B cell (primary cell): ENCODE measurements around the gene MPP2. TPM values are rescaled to one million over a fixed set of nuclear protein-coding genes. Genes with fewer than 3 reads are reported as not detected.

ENCODE experiments used
- ATAC-seq: fragments of 200-7000 bp; cut with Tn5 transposase; one replicate; pipeline ENCODE4 v1.10.0; 2021; ENCODE audit warnings: low read depth, mild to moderate bottlenecking, moderate number of reproducible peaks, moderate library complexity
- CTCF ChIA-PET: fragments of 350-600 bp; sonication (Branson Sonifier 250); formaldehyde crosslinking; loops from one replicate; lab custom pipeline; 2021; ENCODE audit warnings: antibody characterized with exemption, inconsistent platforms; lab: Charles Lee
- POLR2A ChIA-PET: fragments of 350-600 bp; sonication (Branson Sonifier 250); formaldehyde crosslinking; loops from one replicate; lab custom pipeline; 2021; ENCODE audit warnings: antibody characterized with exemption; lab: Charles Lee
- DNase-seq: peaks from one replicate; pipeline ENCODE4 v3.0.0; 2013
- H2AFZ ChIP-seq: 2 replicates; pipeline ENCODE4 v1.6.1; 2012; ENCODE audit warnings: mild to moderate bottlenecking, low read depth, low read length; ENCODE audit not compliant: insufficient read depth, poor library complexity, severe bottlenecking
- H3K27ac ChIP-seq, 2 donors: 1 replicate in 1 of 2; 2 replicates in 1 of 2; pipeline ENCODE4 v1.5.1; 2012 to 2013; ENCODE audit warnings: low read length in 2 of 2, mild to moderate bottlenecking in 2 of 2, moderate library complexity in 1 of 2
- H3K27me3 ChIP-seq, 4 experiments: fragments of 200-600 bp in 1 of 4; sonication (generic) in 1 of 4; replicated peaks in 1 of 4; 1 replicate in 2 of 4; 2 replicates in 2 of 4; pipeline versions ENCODE4 v1.6.1 to v1.7.0; 2013 to 2016; ENCODE audit warnings: low read length in 3 of 4, mild to moderate bottlenecking in 2 of 4, mixed read lengths in 1 of 4, moderate library complexity in 1 of 4; ENCODE audit not compliant: insufficient read depth in 4 of 4, control insufficient read depth in 3 of 4; ENCODE audit errors: control extremely low read depth in 1 of 4
- H3K36me3 ChIP-seq, 2 experiments: replicated peaks in 1 of 2; 1 replicate in 1 of 2; 2 replicates in 1 of 2; pipeline versions ENCODE4 v1.6.1 to v1.7.1; 2013; ENCODE audit warnings: low read length in 1 of 2; ENCODE audit not compliant: insufficient read depth in 2 of 2, control insufficient read depth in 1 of 2; ENCODE audit errors: control extremely low read depth in 1 of 2, extremely low read depth in 1 of 2
- H3K4me1 ChIP-seq, 2 donors: fragments of 200-600 bp in 1 of 2; sonication (generic) in 1 of 2; 1 replicate in 1 of 2; 2 replicates in 1 of 2; pipeline versions ENCODE4 v1.5.1 to v1.6.1; 2013 to 2017; ENCODE audit warnings: low read length in 2 of 2; ENCODE audit not compliant: control insufficient read depth in 2 of 2, insufficient read depth in 2 of 2
- H3K4me2 ChIP-seq: replicated peaks from 2 replicates; pipeline ENCODE3; 2012; ENCODE audit warnings: mild to moderate bottlenecking, low read depth, low read length; ENCODE audit not compliant: poor library complexity, severe bottlenecking
- H3K4me3 ChIP-seq, 5 experiments: fragments of 200-600 bp in 1 of 5; sonication (generic) in 1 of 5; 1 replicate in 3 of 5; 2 replicates in 2 of 5; pipeline versions ENCODE4 v1.5.1 to v1.7.0; 2011 to 2016; ENCODE audit warnings: low read length in 4 of 5, mild to moderate bottlenecking in 4 of 5, low read depth in 2 of 5, control low read depth in 1 of 5, moderate library complexity in 1 of 5; ENCODE audit not compliant: insufficient read depth in 1 of 5; ENCODE audit errors: control extremely low read depth in 1 of 5, extremely low read depth in 1 of 5
- H3K79me2 ChIP-seq: fragments of 200-600 bp; sonication (generic); one replicate; pipeline ENCODE4 v1.6.0; 2016; ENCODE audit warnings: low read length; ENCODE audit not compliant: control insufficient read depth, insufficient read depth
- H3K9ac ChIP-seq: fragments of 200-600 bp; sonication (generic); 2 replicates; pipeline ENCODE4 v1.6.1; 2017; ENCODE audit warnings: mild to moderate bottlenecking, low read length, moderate library complexity
- H3K9me3 ChIP-seq, 3 donors: one replicate each; pipeline versions ENCODE4 v1.6.1 to v1.7.1; 2013; ENCODE audit warnings: low read length in 2 of 3; ENCODE audit not compliant: control insufficient read depth in 2 of 3, insufficient read depth in 1 of 3; ENCODE audit errors: control extremely low read depth in 1 of 3
- H4K20me1 ChIP-seq: 2 replicates; pipeline ENCODE4 v1.6.0; 2012; ENCODE audit warnings: mild to moderate bottlenecking, low read length; ENCODE audit not compliant: insufficient read depth, control insufficient read depth, poor library complexity, severe bottlenecking
- H3K27ac Mint-ChIP-seq: one replicate; pipeline ENCODE4 v1.8.0; 2021; ENCODE audit warnings: mixed read lengths
- H3K27me3 Mint-ChIP-seq: one replicate; pipeline ENCODE4 v1.8.0; 2021; ENCODE audit warnings: mixed read lengths
- H3K4me1 Mint-ChIP-seq: one replicate; pipeline ENCODE4 v1.8.0; 2021; ENCODE audit warnings: mixed read lengths
- H3K4me3 Mint-ChIP-seq: one replicate; pipeline ENCODE4 v1.8.0; 2021; ENCODE audit warnings: mixed read lengths
- H3K9me3 Mint-ChIP-seq: one replicate; pipeline ENCODE4 v1.8.0; 2022; ENCODE audit warnings: mixed read lengths; ENCODE audit not compliant: insufficient read depth
- CTCF ChIP-seq: fragments of 200-600 bp; IDR thresholded peaks from one replicate; pipeline ENCODE4 v1.8.0; 2022; ENCODE audit warnings: antibody characterized with exemption, mild to moderate bottlenecking
- EZH2 ChIP-seq: IDR thresholded peaks from 2 replicates; pipeline ENCODE4 v1.6.1; 2012; ENCODE audit warnings: borderline replicate concordance, low read depth, mild to moderate bottlenecking, moderate library complexity, low read length; ENCODE audit not compliant: insufficient read depth, poor library complexity, severe bottlenecking
- WGBS: methylation state at CpG from one replicate; pipeline ENCODE4 v1.1.5; 2013; ENCODE audit warnings: missing lambda C conversion rate; ENCODE audit not compliant: insufficient coverage; 5-methylcytosine and 5-hydroxymethylcytosine counted together
- intact Hi-C: fragments of 100-400 bp; cut with micrococcal nuclease; formaldehyde crosslinking; loops from one replicate; pipeline ENCODE4 v1.10.0; 2022
- polyA plus RNA-seq: library from polyadenylated mRNA; depleted of rRNA; stranded (reverse); fragments of >200 nt; gene quantifications from 2 replicates; pipeline ENCODE4 v1.2.3, GENCODE V29; 2012
- total RNA-seq, 2 donors: library from RNA; stranded (reverse); fragments of 120-200 nt in 1 of 2; gene quantifications; 1 replicate in 1 of 2; 2 replicates in 1 of 2; pipeline versions ENCODE4 v1.2.3 to v1.2.4, GENCODE V29; 2013 to 2022

MPP2 gene
- total and polyA plus RNA-seq, 2 donors (not counting 1 experiment from before 2014, with no cell fraction given) = 0.15 TPM; not detected in 1

- no peaks in the 10 kb centered on the region for H3K9me3 Mint-ChIP-seq
- H3K4me2 ChIP-seq = no peak overlapping the region
- H4K20me1 ChIP-seq = no peaks in the 10 kb centered on the region
- no peak overlapping the region for H3K27ac Mint-ChIP-seq
- no peak for DNase-seq
- ChIA-PET CTCF (no interaction called here), POLR2A (no interaction called here)
- peaks cover 0 to 7% (median 2%) of the 10 kb centered on the region in 4 experiments for H3K27me3 ChIP-seq
- no peak overlapping the region for H3K9ac ChIP-seq
- H3K27me3 Mint-ChIP-seq = peaks cover 36% of the 10 kb centered on the region
- intact Hi-C loops = no loop called here
- H3K4me3 Mint-ChIP-seq = no peak overlapping the region
- no peaks in the 10 kb centered on the region for H3K4me1 Mint-ChIP-seq
- WGBS = 100% methylated on average over 1 of the region's 6 CpGs
- no peak overlapping the region for H3K4me3 ChIP-seq
- H3K27ac ChIP-seq = no peak overlapping the region
- ATAC-seq = no peak
- H3K4me1 ChIP-seq = peaks cover 0 to 3% of the 10 kb centered on the region in 2 donors
- no peaks in the 10 kb centered on the region for H3K79me2 ChIP-seq
- no peak overlapping the region for H2AFZ ChIP-seq
- TF ChIP-seq CTCF (no peak), EZH2 (no peak)
- peaks cover 0 to 5% (median 0%) of the 10 kb centered on the region in 3 donors for H3K9me3 ChIP-seq
- H3K36me3 ChIP-seq = no peaks in the 10 kb centered on the region
Measured at GRCh38 chr17:43873815-43874214, 33.5 kb downstream of the MPP2 start.

- DNase-seq = no peak
- no peak for TF ChIP-seq EZH2
- TF ChIP-seq CTCF = no peak
- H3K27me3 Mint-ChIP-seq = peaks cover 42% of the 10 kb centered on the region
- CTCF ChIA-PET = no interaction called here
- no peaks in the 10 kb centered on the region for H4K20me1 ChIP-seq
- WGBS = 70% methylated on average over 1 of the region's 5 CpGs
- no peaks in the 10 kb centered on the region for H3K36me3 ChIP-seq
- no peak overlapping the region for H3K4me3 Mint-ChIP-seq
- peaks cover 0 to 7% (median 0%) of the 10 kb centered on the region in 3 donors for H3K9me3 ChIP-seq
- H3K9me3 Mint-ChIP-seq = peaks cover 2% of the 10 kb centered on the region
- intact Hi-C loops = no loop called here
- POLR2A ChIA-PET = no interaction called here
- no peak overlapping the region for H3K4me2 ChIP-seq
- no peak overlapping the region for H3K27ac Mint-ChIP-seq
- no peak overlapping the region for H3K27ac ChIP-seq
- H3K4me3 ChIP-seq = no peak overlapping the region
- no peak overlapping the region for H3K9ac ChIP-seq
- H3K79me2 ChIP-seq = no peaks in the 10 kb centered on the region
- peaks cover 0 to 9% (median 4%) of the 10 kb centered on the region in 4 experiments for H3K27me3 ChIP-seq
- ATAC-seq = no peak
- H3K4me1 ChIP-seq = no peaks in the 10 kb centered on the region
- H3K4me1 Mint-ChIP-seq = no peaks in the 10 kb centered on the region
- no peak overlapping the region for H2AFZ ChIP-seq
Measured at GRCh38 chr17:43873091-43873490, 34.2 kb downstream of the MPP2 start.
